HG02870 (cell line): ENCODE data around the gene SVIL.
A peak's percentile ranks its signal among the peaks of the same experiment; 100 is the strongest.
"Not testable (repeated sequence)": the region's sequence is repeated elsewhere in the genome, so short reads cannot be mapped to it uniquely, and the experiment has no call there.

Experiments
- ATAC-seq: cut with Tn5 transposase; IDR thresholded peaks from one replicate; pipeline ENCODE4 v1.9.1; 2021; ENCODE audit warnings: mild to moderate bottlenecking, moderate library complexity; ENCODE audit not compliant: unreplicated experiment

Gene SVIL

GRCh38 chr10:29582769-29583168, 52.0 kb downstream of the SVIL start:
- ATAC-seq, result not testable (repeated sequence)

GRCh38 chr10:29579455-29579970, 55.3 kb downstream of the SVIL start:
- no peak for ATAC-seq

- no peak for ATAC-seq
Measured at GRCh38 chr10:29578457-29578856, 56.3 kb downstream of the SVIL start.

GRCh38 chr10:29576681-29577080, 58.1 kb downstream of the SVIL start:
- no peak for ATAC-seq

- ATAC-seq, result no peak
Measured at GRCh38 chr10:29575098-29575455, 59.7 kb downstream of the SVIL start.

- not testable (repeated sequence) for ATAC-seq
Measured at GRCh38 chr10:29574212-29575097, 60.3 kb downstream of the SVIL start.

- not testable (repeated sequence) for ATAC-seq
Measured at GRCh38 chr10:29570248-29570647, 64.5 kb downstream of the SVIL start.

GRCh38 chr10:29569795-29570194, 65.0 kb downstream of the SVIL start:
- no peak for ATAC-seq

GRCh38 chr10:29567003-29567402, 67.8 kb downstream of the SVIL start:
- no peak for ATAC-seq

- ATAC-seq, result not testable (repeated sequence)
Measured at GRCh38 chr10:29566209-29566608, 68.6 kb downstream of the SVIL start.

GRCh38 chr10:29563420-29564035, 71.2 kb downstream of the SVIL start:
- no peak for ATAC-seq

GRCh38 chr10:29563006-29563405, 71.8 kb downstream of the SVIL start:
- peak; percentile 57 for ATAC-seq

GRCh38 chr10:29559996-29560395, 74.8 kb downstream of the SVIL start:
- ATAC-seq, result no peak

- ATAC-seq, result no peak
Measured at GRCh38 chr10:29557665-29558064, 77.1 kb downstream of the SVIL start.

- ATAC-seq, result no peak
Measured at GRCh38 chr10:29555746-29556481, 78.9 kb downstream of the SVIL start.

- no peak for ATAC-seq
Measured at GRCh38 chr10:29555091-29555745, 79.6 kb downstream of the SVIL start.

GRCh38 chr10:29554660-29555059, 80.1 kb downstream of the SVIL start:
- ATAC-seq, result no peak

GRCh38 chr10:29553544-29554250, 81.1 kb downstream of the SVIL start:
- ATAC-seq, result no peak

- ATAC-seq, result not testable (repeated sequence)
Measured at GRCh38 chr10:29553116-29553515, 81.7 kb downstream of the SVIL start.

GRCh38 chr10:29549493-29549892, 85.3 kb downstream of the SVIL start:
- ATAC-seq, result not testable (repeated sequence)
